Hematopoietic multipotent progenitor cell (in vitro differentiated cells): ENCODE data around the gene CDKN1A. TPM values are rescaled to one million over a fixed set of nuclear protein-coding genes. Genes with fewer than 3 reads are reported as not detected.
"Not testable (repeated sequence)": the region's sequence is repeated elsewhere in the genome, so short reads cannot be mapped to it uniquely, and the experiment has no call there.

Experiments
- DNase-seq, 3 donors: peaks; one replicate each; pipeline ENCODE4 v3.0.0-alpha.2; 2011 to 2015; ENCODE audit warnings: low read depth in 2 of 3, low spot score in 2 of 3
- total RNA-seq: library from RNA; depleted of rRNA; stranded (reverse); fragments of >200 nt; gene quantifications from one replicate; pipeline ENCODE4 v1.2.3, GENCODE V29; 2012

CDKN1A gene
- total RNA-seq: 16.4 TPM

DNA sequence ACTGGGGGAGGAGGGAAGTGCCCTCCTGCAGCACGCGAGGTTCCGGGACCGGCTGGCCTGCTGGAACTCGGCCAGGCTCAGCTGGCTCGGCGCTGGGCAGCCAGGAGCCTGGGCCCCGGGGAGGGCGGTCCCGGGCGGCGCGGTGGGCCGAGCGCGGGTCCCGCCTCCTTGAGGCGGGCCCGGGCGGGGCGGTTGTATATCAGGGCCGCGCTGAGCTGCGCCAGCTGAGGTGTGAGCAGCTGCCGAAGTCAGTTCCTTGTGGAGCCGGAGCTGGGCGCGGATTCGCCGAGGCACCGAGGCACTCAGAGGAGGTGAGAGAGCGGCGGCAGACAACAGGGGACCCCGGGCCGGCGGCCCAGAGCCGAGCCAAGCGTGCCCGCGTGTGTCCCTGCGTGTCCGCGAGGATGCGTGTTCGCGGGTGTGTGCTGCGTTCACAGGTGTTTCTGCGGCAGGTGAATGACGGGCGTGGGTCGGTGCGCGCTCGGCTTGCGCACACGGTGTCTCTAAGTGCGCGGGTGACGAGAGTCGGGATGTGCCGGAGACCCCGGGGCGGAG is at the start of gene CDKN1A:
CDKN1A (plus strand) TSS at position 227 of the 555 bp plus-strand sequence. CDS start 5,388 bp downstream, outside the sequence.
- peak; percentile 56 to 85 (median 71) for DNase-seq

DNA sequence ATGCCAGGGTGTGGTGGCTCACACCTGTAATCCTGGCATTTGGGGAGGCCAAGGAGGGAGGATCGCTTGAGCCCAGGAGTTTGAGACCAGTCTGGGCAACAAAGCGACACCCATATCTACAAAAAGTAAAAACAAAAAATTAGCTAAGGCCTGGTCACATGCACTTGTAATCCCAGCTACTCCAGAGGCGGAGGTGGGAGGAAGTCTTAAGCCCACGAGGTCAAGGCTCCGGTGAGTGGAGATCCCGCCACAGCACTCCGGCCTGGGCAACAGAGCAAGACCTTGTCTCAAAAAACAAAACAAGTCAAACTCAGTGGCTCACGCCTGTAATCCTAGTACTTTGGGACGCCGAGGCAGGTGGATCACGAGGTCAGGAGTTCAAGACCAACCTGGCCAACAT is 48.7 kb upstream of the CDKN1A start:
- no peak for DNase-seq

DNA sequence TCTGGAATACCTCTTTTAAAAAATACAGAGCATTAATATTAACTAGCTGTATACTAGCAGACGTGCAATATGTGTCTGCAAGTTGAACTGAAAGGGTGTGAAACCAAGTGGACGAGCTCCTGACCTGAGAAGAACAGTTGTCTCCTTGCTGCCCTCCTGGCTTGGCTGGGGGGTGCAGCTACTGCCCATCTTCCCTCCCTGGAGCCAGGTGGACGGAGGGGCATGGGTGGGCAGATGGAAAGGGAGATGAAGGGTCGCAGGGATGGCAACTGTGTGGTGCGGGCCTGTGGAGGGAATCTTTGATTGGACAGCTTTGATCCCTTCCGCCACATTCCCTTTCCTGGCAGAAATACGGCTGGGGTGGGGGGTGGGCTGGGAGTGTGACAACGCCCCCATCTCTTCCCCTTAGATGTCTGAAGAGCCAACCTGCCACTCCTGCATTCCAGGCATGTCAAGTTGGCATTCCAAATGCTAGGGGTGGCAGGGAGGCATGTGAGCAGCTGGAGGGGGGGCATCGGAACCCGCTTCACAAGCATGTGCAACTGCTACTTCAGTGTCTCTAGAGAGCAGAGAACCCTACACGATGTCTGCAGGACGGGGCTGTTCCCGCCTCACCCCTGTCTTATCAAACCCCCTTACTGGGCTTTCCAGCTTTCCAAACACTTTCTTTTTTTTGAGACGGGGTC is 47.0 kb upstream of the CDKN1A start:
- DNase-seq: no peak

DNA sequence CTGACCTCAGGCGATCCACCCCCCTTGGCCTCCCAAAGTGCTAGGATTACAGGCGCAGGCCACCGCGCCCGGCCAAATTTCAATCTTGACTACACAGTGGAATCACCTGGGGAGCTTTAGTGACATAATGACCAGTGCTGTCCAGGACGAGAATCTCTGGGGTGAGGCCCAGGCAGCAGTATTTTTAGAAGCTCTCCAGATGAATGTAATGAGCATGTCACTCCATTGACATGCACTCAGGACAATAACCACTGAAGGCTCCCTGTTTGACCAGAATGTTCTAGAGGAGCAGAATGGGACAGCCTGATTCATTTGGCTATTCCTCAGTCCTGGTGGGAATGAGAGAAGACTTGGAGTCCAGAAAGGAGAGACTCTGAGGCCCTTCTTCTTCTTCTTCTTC is 45.1 kb upstream of the CDKN1A start:
- DNase-seq: no peak

DNA sequence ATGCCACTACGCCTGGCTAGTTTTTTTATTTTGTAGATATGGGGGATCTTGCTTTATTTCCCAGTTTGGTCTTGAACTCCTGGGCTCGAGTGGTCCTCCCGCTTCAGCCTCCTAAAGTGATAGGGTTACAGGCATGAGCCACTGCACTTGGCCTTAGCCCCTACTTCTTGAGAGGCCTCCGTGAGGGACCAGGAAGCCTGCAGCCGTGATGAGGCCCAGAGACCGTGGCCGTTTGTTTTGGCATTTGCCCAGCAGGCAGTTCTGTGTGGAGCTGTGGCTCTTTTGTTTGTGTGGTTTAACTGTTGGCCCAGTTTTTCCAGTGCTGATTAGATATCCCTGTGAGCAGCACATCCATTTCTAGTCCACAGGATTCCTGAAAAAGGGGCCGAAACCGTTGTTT is 44.6 kb upstream of the CDKN1A start:
- DNase-seq: no peak

DNA sequence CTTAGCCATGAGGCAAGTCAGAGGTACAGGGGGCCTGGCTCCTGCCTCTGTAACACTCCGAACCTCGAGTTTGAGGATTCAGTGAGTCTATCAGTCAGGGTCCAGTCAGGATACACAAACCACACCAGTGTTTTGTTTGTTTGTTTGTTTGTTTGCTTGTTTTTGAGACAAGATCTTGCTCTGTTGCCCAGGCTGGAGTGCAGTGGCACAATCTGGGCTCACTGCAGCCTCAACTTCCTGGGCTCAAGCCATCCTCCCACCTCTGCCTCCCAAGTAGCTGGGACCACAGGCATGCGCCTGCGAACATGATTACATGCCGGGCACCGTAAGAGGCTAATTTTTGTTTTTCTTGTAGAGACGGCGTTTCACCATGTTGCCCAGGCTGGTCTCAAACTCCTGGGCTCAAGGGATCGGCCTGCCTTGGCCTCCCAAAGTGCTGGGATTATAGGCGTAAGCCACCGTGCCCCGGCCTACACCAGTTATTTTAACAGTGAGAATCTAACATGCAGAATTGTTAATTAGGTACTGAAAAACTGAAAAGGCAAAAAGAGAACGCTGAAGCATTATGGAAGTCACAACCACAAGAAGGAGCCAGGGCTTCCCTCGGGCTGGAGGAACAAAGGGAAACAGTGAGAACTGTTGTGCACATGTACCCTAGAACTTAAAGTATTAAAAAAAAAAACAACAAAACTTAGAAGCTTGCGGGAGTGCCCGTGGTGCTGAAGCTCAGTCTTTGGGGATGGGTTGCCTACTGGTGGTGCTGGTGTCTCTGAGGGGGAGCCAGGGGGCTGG is 44.0 kb upstream of the CDKN1A start:
- no peak for DNase-seq

DNA sequence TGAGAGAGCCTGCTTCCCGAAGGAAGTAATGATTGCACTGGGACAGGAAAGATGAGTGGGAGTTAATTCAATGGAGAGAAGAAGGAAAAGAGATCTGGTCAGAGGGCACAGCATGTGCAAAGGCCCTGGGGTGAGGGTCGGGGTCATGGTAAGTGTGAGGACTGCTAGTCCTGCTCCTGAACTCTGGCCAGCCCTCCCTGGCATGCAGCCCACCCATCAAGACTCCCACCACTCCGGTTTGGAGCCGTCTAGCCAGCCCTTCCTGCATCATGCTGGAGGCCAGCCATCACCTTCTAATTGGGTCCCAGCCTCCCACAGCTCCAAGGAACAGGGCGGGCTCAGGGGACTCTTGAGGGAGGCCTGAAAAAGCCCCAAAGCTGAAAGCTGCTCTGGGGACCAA is 42.2 kb upstream of the CDKN1A start:
- no peak for DNase-seq

DNA sequence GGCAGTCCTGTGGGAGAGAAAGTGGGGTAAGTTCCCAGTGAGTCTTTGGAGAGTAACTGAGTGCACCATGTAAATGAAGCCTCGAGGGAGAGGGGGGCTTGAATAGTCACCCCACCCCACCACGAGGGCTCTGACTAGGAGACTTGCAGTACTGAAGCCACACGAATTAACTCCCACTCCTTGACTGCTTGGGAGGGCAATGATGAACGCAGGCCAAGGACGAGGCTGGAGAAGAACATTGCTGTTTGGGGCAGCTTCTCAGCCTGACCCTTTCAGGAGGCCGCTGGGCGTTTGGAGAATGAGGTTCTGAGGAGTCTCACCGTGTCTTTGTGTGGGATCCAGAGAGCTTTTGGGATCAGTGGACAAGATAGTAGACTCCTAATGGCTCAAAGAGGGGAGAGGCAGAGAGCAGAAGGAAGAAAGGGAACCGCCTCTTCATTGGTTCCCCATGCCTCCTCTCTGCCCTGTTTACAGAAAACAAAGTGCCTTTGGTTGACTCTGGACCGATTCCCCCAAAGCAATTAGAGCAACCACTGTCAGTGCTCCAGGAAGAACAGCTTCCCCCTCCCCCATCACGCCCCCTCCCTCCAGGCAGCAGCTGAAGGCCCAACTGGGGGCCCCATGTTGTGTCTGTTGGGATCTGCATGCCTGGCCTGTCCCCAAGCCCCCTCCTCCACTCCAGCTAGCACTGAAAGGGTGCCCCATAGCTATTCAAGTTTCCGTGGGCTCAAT is 41.7 kb upstream of the CDKN1A start:
- no peak for DNase-seq

DNA sequence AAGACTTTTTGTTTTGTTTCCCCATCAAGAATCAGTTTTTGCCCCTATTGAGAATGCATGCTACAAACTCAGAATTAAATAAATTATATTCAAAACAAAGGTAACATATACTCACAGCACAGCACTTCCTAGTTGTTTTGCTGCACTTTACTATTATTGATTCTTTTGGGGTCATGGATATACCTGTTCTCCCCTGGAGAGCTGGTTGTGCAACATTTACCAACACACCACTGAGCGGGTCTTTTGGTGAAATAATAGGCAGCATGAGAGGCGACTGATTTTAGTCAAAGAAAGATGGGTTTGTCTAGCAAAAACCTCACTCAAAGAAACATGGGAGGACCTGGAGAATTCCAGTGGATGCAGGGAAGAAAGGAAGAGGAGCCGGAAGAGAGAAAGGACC is 39.9 kb upstream of the CDKN1A start:
- DNase-seq: no peak

DNA sequence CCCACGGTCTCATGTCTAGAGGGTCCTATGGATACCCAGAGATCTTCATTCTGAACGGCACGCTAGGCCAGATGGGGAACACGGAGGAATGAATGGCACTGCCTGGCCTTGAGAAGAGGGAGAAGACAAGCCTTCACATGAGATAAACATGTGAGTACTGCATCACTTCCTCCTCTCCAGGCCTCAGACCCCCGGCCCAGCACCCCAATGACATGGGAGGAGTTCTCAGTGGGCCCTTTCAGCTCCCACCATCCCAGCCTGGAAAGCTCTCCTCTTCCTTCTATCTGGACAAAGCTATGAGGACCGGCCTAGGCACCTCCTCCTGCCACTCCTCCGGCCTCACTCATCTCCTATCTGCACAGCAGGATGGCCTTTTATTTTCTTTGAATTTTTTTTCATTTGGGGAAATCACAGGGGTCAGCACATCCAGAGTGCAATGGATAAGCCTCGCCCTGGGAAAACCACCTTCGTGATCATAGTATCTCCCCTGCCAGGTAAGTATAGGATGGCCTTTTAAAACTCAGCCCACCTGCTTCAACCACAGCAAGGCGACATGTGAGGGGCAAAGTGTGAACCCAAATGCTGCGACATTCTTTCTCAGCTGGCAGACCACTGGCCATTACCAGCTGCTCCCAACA is 39.2 kb upstream of the CDKN1A start:
- no peak for DNase-seq

DNA sequence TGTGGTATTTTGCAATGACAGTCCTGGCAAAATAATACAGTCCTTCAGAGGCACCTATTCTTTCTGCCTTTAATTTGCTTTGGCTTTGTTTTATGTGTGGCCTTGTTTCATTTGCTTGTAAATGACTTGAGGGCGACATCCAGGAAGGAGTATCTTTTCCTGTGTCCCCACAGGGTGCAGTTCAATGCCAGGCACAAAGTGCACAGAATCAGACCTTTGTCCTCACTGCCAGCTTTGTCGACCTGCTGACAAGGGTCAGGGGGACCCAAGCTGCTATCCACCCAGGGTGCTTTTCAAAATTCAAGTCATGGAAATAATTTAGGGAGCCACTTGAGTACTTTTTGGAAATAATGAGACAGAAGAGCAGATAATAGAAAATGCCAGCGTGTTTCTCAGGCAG is 37.0 kb upstream of the CDKN1A start:
- no peak for DNase-seq

DNA sequence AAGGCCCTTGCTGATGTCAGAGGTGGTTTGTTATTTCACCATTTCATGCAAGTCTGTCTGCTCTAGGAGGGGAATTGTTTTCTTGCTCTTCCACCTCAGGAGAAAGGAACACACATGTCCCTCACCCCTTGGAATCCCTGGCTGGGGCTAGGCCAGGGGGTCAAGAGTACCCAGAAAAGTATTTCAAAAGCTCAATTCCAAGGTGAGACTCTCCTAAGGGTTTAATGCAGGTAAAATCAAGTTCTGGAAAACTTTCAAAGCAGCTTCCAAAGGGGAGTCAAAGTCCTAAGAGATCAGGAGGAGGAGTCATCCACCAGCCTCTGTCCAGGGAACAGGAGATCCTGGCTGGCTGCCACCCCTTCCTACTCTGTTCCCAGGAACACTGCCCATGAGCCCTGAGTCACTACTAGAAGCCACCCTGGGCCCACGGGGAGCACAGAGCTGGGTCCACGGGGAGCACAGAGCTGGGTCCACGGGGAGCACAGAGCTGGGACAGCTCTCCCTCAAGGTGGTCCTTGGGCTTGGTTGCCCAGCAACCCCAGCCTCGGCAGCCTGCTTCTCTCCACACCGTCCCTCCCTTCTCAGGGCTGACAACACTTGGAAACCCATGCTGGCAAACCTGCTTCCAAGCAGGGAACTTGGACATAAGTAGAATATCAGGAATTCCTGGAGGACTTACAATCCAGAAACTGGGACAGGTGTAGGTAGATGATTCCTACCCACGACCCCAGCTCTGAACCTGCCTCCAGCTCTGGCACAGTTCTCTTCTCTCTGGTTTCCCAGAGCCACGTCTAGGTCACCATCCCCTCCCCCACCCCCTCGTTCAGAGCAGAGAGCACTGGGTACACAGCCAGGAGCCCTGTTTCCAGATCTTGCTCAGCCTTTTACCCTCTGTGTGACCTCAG is 35.3 kb upstream of the CDKN1A start:
- no peak for DNase-seq

DNA sequence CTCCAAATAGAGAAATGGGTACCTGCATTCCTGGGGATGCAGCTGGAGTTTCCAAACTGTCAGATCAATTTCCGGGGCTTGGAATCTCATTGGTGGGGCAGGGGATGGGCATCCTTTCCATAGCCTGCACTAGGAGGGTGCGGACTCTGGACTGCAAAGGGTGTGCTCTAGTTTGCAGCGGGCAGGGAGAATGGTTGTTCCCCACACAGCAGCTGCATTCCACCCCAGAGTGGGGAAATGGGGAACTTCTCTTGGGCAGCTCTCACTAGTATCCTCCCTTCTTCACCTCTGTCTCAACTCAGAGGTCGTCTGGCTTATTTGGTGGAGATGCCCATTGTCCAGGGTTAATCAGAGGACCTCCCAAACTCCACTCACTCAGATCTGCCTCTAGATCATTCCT is 34.5 kb upstream of the CDKN1A start:
- no peak for DNase-seq

DNA sequence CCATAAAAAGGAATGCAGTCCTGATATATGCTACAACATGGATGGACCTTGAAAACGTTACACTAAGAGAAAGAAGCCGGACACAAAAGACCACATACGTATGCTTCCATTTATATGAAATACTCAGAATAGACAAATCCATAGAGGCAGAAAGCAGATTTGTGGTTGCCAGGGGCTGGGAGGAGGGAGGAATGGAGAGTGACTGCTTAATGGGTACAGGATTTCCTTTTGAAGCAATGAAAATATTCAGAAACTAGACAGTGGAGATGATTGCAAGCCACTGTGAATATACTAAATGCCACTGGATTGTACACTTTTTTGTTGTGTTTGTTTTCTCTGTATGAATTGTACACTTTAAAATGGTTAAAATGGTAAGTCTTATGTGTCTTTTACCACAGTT is 29.4 kb upstream of the CDKN1A start:
- no peak for DNase-seq

DNA sequence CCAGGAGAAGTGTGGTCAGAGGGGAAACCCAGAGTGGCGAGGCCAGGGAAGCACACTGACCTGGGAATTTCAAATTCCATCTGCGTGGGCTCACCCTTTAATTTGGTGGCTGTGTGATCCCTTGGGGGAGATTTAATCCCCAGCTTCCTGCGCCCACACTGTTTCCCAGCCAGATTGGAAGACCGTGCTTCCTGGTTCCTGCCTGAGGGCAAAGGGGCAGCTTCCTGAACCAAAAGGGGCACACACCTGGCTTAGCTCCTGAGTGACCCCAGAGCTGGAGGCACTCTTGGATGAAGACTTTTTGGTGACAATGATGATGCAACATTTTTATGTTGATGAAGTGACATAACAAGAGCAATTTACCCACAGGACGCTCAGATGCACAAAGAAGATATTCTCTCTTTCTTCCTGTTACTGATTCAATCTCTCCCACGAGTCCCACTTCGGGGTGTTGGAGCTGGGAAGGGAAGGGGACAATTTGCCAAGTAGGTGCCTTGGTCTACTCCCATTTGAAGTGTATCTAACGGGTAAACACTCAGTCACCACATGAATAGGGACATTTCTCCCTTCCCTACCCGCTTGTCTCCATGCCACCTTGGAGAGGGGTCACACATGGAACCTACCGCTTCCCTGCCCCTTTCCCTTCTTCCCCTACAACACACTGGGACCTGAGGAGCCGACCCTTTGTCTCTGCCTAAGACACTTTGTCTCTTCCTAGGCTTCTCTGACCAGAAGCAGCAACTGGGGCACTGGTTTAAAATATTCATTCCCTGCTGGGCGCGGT is 28.6 kb upstream of the CDKN1A start:
- DNase-seq: peak in 2 of 3 donors; percentile 11 to 21

DNA sequence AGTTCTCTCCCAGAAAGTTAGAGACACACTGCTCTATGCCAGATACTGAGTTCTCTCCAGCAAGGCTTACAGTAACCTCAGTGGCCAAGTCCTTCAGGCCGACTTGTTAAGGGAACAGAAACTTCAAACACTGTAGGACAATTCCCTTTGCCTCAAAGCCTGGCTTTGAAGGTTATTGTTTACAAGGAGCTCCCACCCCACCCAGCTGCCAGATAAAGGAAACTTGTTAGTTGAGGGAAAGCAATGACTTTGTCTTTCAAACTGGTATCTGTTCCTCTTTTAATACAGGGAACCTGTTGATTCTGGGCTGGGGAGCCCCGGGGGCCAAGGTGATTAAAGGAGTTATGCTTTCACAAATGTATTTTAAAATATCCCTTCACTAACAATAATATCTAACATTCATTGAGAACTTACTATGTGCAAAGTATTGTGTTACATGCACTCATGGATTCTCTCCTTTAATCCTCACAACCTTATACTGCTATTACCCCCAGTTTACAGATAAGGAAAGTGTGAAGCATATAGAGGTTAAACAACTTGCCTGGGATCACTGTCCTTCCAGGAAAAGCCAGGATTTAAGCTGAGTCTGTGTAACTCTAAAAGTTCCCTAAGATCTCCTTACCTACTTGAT is 27.6 kb upstream of the CDKN1A start:
- peak in 2 of 3 donors; percentile 11 to 29 for DNase-seq

DNA sequence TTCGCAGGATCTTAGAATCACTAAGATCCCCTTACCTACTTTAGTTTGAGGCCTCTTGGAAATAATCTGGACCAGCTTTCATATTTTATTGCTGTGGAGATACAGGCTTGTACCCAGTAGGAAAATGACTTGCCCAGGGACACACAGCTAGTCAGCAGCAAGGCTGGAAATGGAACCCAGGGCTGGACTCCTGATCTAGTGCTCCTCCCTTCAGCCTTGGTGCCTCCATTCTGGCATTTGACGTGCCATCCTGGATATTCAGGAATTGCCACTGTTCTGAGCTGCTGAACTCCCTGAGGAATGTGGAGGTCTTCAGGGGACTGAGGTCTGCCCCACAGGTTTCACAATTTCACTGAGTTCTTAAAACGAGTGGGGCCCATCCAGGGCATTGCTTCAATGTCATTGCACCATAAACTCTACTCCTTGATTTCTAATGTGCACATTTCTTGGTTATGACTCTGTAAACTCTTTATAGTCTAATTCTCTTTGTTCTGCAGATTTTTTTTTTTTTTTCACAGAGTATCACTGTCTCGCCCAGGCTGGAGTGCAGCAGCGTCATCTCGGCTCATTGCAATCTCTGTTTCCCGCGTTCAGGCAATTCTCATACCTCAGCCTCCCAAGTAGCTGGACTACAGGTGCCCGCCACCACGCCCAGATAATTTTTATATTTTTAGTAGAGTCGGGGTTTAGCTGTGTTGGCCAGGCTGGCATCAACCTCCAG is 26.7 kb upstream of the CDKN1A start:
- no peak for DNase-seq

DNA sequence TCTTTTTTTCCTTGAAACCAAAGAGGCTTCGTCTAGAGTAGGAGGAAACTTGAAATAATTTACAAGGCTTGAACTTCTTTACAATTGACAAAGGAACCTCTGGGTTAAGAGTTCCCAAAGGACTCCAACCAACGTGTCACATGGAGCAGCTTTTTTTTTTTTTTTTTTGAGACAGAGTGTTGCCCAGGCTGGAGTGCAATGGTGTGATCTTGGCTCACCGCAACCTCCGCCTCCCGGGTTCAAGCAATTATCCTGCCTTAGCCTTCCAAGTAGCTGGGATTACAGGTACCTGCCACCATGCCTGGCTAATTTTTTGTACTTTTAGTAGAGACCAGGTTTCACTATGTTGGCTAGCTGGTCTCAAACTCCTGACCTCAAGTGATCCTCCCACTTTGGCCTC is 24.0 kb upstream of the CDKN1A start:
- not testable (repeated sequence) for DNase-seq
